Activated CD4-positive, alpha-beta T cell treated with anti-CD3 and anti-CD28 coated beads, Interleukin-2, Interleukin-6, amounts not matched to agents 100 ng/mL and 50 ng/mL, durations not matched to agents 16 hours and 8 hours (primary cell): Measurements from ENCODE around the gene SERTAD1.
"Not testable (repeated sequence)": the region's sequence is repeated elsewhere in the genome, so short reads cannot be mapped to it uniquely, and the experiment has no call there.

Experiments
- DNase-seq: peaks from one replicate; pipeline ENCODE4 v3.0.0-alpha.2; 2020

Gene SERTAD1

GRCh38 chr19:40420766-40421765 lies 4.7 kb downstream of the SERTAD1 start:
- peak; percentile 86 for DNase-seq

DNA sequence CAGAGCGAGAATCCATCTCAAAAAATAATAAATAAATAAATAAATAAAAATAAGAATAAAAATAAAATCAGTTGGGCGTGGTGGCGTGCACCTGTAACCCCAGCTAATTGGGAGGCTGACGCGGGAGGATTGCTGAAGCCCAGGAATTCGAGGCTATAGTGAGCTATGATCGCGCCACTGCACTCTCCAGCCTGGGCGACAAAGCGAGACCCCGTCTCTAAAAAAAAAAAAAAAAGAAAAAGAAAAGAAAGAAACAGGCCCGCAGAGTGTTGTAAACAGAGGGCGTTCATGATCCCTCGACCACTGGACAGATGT lies 5.4 kb downstream of the SERTAD1 start:
- DNase-seq = no peak

DNA sequence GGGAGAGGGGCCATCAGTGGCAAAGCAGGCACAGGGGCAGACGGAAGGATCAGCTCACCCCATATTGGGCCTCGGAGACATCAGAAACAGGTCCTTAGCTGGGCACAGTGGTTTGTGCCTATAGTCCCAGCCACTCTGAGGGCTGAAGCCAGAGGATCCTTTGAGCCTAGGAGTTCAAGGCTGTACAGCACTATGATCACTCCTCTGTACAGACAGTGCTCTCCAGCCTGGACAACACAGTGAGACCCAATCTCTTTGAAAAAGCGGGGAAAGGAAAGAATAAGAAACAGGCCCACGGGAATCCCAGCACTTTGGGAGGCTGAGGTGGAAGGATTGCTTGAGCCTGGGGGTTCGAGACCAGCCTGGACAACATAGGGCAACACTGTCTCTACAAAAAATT lies 6.0 kb downstream of the SERTAD1 start:
- no peak for DNase-seq

GRCh38 chr19:40419066-40419612 lies 6.7 kb downstream of the SERTAD1 start:
- no peak for DNase-seq

- DNase-seq = no peak
Measured at GRCh38 chr19:40418040-40418439, 7.8 kb downstream of the SERTAD1 start.

DNA sequence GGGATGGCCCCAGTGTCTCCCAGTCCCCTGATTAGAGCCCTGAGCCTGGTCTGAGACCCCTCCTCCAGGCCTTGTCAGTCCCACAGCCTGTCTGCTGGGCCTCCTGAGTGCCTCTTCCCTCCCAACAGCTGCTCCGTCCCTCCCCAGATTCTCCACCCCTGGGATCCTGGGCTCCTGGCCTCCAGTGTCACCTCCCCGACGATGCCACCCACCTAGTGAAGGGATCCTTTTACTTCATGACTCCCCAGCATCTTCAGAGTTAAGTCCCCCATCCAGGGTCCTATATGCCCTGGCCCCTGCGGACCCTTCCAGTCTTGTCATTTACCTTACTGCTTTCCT lies 8.2 kb downstream of the SERTAD1 start:
- no peak for DNase-seq

DNA sequence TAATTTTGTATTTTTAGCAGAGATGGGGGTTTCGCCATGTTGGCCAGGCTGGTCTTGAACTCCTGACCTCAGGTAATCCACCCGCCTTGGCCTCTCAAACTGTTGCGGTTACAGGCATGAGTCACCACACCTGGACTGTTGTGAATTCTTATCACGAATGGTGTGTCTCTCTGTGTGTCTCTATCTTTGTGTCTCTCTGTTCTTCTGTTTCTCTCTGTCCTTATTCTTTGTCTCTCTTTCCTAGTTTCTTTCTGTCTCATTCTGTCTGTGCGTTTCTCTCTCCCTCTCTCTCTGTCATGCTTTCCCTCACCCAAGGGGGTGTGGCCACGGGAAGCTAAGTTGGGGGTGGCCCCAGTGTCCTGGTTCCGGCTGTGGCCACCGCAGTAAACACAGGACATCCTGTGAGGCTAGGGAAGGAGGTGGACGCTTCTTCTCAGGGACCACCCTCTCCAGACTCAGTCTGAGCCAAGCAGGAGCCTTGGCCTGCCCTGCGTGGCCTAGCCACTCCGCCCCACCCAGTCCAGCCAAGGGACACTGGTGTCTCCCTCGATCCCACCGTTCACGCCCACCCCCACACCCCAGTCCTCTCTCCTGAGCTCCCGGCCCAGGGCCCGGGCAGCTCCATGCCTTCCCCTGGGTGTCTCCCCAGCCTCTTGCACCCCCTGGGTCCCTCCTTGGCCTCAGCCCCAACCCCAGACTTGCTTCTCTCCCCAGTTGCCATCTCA lies 8.7 kb downstream of the SERTAD1 start:
- DNase-seq = peak; percentile 28

DNA sequence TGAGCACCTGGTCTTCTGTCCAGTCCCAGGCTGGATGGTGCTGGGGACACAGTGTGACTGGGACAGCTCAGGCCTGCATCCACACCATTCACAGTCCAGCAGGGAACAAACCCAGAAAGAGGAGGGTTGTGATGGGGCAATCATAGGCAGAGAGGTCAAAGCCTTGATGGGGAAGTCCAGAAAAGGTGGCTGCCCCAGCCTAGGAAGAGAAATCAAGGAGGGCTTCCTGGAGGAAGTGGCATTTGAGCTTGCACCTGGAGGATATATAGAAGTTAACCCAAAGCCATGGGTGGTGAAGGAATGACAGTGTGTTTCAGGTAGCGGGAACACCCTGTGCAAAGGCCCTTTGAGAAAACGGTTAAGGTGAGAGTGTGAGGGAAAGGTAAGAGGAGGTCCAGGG lies 10.0 kb downstream of the SERTAD1 start:
- no peak for DNase-seq

DNA sequence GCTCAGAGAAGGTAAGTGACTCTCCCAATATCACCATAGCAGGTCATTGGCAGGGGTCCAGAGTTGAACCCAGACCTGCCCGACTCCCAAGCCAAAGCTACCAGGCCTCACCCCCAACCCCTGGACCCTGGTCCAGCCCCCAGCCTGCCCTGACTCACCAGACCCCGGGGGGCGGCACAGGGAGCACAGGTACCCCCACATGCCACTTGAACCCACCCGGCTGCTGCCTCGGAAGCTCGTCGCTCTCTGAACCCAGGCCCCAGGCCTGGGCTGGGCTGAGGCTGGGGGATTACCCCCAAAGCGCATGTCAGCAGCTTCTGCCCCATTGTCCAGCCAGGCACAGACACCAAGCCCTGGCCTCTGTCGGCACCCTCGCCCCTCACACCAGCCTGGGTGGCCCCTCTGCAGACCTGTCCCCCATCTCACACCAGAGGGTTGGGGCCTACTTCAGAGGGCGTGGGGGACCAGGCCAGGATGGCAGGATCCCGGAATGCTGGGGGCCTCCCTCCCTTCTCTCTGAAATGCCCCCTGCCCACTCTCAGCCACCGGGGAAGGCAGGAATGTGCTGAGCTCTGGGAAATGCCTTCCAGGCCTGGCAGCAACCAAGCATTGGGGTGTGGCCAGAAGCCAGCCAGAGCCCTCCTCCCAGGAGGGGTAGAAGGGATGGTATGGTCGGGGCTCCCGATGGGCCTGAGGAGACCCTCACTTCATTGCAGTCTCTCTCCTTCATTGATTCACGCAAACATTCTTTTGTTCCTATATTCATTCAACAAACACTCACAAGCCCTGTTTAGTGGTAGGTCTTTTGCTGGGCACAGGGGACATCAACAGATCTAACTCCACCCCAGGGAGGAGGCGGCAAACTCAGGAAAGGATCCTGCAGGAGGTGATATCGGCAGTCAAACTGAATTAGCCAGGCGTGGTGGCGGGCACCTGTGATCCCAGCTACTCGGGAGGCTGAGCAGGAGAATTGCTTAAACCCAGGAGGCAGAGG lies 11.0 kb downstream of the SERTAD1 start:
- no peak for DNase-seq

DNA sequence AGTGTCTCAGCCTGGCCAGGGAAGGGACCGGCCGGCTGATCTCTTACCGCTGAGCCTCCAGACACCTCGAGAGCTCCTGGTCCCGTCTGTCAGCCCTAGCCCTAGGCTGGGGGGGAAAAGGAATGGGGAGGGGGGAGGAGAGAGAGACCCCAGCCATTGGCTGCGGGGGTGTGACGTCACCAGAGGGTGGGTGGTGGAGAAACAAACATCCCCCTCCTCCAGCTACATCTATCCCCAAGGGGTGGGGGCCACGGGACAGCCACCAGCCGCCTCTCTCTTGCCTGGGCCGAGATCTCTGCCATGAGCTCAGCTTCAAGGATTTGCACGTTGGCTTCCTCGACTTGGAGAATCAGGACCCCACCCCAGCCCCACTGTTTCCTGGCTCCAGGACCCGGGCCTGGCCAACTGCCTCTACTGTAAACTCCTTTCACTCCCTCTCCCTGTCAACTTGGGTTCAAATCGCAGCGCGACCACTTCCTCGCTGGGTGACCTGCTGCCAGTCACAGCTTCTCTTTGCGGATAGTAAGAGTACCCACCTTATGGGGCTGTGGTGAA lies 12.4 kb downstream of the SERTAD1 start, which contains the start of gene PRX:
PRX (minus strand) TSS at position 88 of the 555 bp plus-strand sequence. CDS start 5,446 bp downstream, outside the sequence.
- DNase-seq = no peak

DNA sequence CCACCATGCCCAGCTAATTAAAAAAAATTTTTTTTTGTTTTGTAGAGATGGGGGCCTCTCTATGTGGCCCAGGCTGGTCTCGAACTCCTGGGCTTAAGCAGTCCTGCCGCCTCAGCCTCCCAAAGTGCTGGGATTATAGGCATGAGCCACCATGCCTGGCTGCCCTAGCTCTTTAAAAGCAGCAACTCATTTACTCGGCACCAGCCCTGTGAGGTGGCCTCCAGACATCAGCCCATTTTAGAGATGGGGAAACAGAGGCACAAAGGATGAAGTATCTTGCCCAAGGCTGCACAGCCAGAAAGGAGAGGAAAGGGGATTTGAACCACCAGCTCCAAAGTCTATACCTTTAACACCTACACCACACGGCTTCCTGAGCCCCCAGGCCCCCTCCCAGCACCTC lies 12.9 kb downstream of the SERTAD1 start:
- DNase-seq = no peak

DNA sequence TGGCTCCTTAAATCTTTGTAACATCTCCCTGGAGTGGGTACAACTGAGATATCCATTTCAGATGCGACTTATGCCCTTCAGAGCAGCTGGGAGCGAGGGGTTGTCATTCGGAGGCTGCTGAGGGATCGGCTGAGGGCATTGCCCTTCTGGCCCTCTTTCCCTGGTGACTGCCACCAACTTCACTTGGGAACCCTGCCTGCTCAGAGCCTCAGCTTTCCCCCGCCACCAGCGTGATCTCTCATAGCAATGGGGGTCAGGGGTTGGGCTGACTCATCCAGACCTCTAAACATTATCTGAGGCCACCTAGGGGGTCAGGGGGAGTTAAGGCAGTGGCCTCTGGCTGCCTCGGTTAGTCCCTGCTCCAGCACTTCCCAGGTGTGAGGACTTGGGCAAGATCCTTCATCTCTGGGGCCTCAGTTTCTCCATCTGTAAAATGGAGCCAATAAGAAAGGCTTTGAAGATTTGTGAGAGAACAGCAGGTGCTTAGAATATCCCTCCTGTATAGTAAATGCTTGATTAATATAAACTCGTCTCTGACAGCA lies 13.8 kb downstream of the SERTAD1 start:
- no peak for DNase-seq

DNA sequence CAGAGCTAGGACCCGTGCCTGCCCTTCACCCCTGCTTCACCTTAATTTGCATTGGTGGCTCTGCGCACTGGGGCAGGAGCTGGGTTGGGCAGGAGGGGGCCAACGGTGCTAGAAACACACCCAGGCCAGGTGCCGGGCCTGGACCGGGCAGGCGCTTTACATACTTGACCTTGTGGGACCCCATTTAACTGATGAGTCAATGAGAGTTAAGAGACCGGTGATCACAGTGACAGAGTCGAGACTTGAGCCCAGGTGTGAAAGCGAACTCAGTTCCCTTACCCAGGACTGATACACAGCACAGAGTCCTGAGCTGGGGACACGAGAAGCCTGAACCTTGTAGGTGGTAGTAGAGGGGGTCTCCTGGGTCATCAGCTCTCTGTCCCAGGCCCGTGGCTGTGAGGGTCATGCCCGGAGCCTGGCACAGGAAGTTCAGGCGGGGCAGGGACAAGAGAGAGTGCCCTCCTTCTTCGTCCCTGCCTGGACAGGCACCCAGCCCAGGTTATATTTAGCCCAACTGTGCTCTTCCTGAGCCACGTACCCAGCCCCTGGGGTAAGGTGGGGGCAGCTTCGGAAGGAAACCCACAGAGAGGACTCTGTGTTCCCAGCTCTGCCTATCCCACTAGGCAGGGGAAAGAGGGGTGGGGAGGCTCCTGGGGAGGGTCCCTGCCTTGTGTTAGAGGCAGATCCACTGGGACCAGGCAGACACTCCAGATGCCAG lies 14.5 kb downstream of the SERTAD1 start:
- no peak for DNase-seq

DNA sequence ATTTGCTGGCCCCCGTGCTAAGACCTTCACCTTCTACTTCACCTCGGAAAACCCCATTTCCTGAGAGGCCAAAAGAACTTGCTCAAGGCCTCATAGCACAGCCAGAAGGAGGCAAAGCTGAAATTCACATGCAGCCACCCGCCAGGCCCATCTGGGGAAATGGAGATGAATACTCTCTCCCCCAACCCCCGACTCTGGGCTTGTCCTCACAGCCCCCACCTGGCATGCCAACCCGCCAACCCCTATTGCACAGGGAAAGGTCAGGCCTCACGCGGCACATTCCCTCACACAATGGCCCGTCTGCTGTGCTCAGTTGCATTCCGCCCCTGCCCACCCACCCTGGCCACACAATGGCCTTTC lies 15.8 kb downstream of the SERTAD1 start:
- no peak for DNase-seq

- not testable (repeated sequence) for DNase-seq
Measured at GRCh38 chr19:40408598-40408925, 17.2 kb downstream of the SERTAD1 start.

- no peak for DNase-seq
Measured at GRCh38 chr19:40407714-40408597, 17.8 kb downstream of the SERTAD1 start.

GRCh38 chr19:40403262-40403984 lies 22.4 kb downstream of the SERTAD1 start:
- DNase-seq = peak; percentile 95

DNA sequence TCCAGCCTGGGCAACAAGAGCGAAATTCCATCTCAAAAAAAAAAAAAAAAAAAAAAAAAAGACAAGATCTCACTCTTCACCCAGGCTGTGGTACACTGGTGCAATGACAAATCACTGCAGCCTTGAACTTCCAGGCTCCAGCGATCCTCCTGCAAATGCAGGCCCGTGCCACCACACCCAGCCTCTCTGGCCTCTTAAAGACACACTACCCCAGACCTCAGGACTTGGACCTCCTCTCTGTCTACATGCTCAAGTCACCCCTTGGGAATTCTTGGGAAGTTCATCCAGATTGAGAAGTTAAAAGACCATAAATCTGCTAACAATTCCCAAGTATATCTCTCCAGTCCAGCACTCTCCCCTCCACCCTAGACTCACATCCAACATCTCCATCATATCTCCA lies 25.2 kb downstream of the SERTAD1 start:
- no peak for DNase-seq

GRCh38 chr19:40398417-40399131 lies 27.2 kb downstream of the SERTAD1 start:
- peak; percentile 70 for DNase-seq
